GM19397 (cell line): ENCODE results near the gene BECN2.
"Not testable (repeated sequence)": the region's sequence is repeated elsewhere in the genome, so short reads cannot be mapped to it uniquely, and the experiment has no call there.

Source experiments
- ATAC-seq: cut with Tn5 transposase; IDR thresholded peaks from one replicate; pipeline ENCODE4 v1.9.1; 2021; ENCODE audit warnings: mild to moderate bottlenecking, moderate library complexity; ENCODE audit not compliant: unreplicated experiment

BECN2 gene

GRCh38 chr1:241976229-241976628 is 18.7 kb downstream of the BECN2 start:
- ATAC-seq = no peak

- no peak for ATAC-seq
Measured at GRCh38 chr1:241979071-241979470, 21.5 kb downstream of the BECN2 start.

GRCh38 chr1:241979926-241980325 is 22.4 kb downstream of the BECN2 start:
- ATAC-seq = no peak

GRCh38 chr1:241985787-241986186 is 28.2 kb downstream of the BECN2 start:
- no peak for ATAC-seq

GRCh38 chr1:241988389-241988930 is 30.9 kb downstream of the BECN2 start:
- ATAC-seq = not testable (repeated sequence)

GRCh38 chr1:241990040-241990439 is 32.5 kb downstream of the BECN2 start:
- no peak for ATAC-seq

- no peak for ATAC-seq
Measured at GRCh38 chr1:241992734-241993133, 35.2 kb downstream of the BECN2 start.

- no peak for ATAC-seq
Measured at GRCh38 chr1:241994171-241994570, 36.6 kb downstream of the BECN2 start.

GRCh38 chr1:241997401-241997998 is 39.9 kb downstream of the BECN2 start:
- ATAC-seq = no peak

GRCh38 chr1:241998412-241998921 is 40.9 kb downstream of the BECN2 start:
- ATAC-seq = peak; percentile 71

- ATAC-seq = no peak
Measured at GRCh38 chr1:241999026-241999425, 41.5 kb downstream of the BECN2 start, which contains the start of gene MAP1LC3C. Gene MAP1LC3C, minus strand, starts transcription at chr1:241999098. Its CDS starts 90 bp downstream, at chr1:241999008.

- ATAC-seq = no peak
Measured at GRCh38 chr1:242000434-242000833, 42.9 kb downstream of the BECN2 start.

GRCh38 chr1:242002072-242002471 is 44.5 kb downstream of the BECN2 start:
- ATAC-seq = no peak

GRCh38 chr1:242002510-242002909 is 44.9 kb downstream of the BECN2 start:
- no peak for ATAC-seq

GRCh38 chr1:242004751-242005495 is 47.4 kb downstream of the BECN2 start:
- no peak for ATAC-seq

- no peak for ATAC-seq
Measured at GRCh38 chr1:242005866-242006535, 48.4 kb downstream of the BECN2 start.

GRCh38 chr1:242006976-242007375 is 49.4 kb downstream of the BECN2 start:
- no peak for ATAC-seq
